ENCODE data around the gene MYH9.

- TF ChIP-seq POLR2A (IDR thresholded peaks at IDR 0.05), result no peak
- no peak for TF ChIP-seq CTCF (IDR thresholded peaks at IDR 0.05)
Observed at GRCh38 chr22:36330655-36331305, 57.0 kb downstream of the MYH9 start.
